ENCODE results near the gene NUDT7. TPM values are rescaled to one million over a fixed set of nuclear protein-coding genes. Genes with fewer than 3 reads are reported as not detected.

The NUDT7 gene
- total RNA-seq, 4 donors from 2014 or later, result 2.4 to 18.2 (median 8.7) TPM

- Histone ChIP-seq H3K27ac (peak overlapping the region; percentile 33 to 62 (median 46)), H3K4me3 (peak overlapping the region in 1 of 4 donors; percentile 60), H3K4me1 (peaks cover 0 to 11% (median 1%) of the 10 kb centered on the region in 4 donors), H3K9me3 (no peaks in the 10 kb centered on the region), H3K36me3 (no peaks in the 10 kb centered on the region), H3K27me3 (no peaks in the 10 kb centered on the region)
- TF ChIP-seq CTCF (IDR thresholded peaks at IDR 0.05), result no peak
- no peak for TF ChIP-seq POLR2A (IDR thresholded peaks at IDR 0.05)
- TF ChIP-seq EP300 (IDR thresholded peaks at IDR 0.05; ENCODE audit: low read depth), result no peak
- TF ChIP-seq POLR2AphosphoS5 (IDR thresholded peaks at IDR 0.05), result no peak
- WGBS, 2 donors (ENCODE audit: low coverage in 1 of 2), result 2 to 50% methylated on average over 6 to 12 of the region's 12 CpGs
- in situ Hi-C loops (cut with MboI; ENCODE audit: low pct_ligation_motif_present in 1 of 4, low pct_unique_long_range_greater_than_20kb in 1 of 4, low sequenced_read_pairs in 3 of 4), result no loop called here
- intact Hi-C loops (cut with DNase I; ENCODE audit: low total_unique reads), result no loop called here
- no peak for DNase-seq
These were observed 484 bp upstream of the NUDT7 start for GRCh38 chr16:77721752-77722308.

DNA sequence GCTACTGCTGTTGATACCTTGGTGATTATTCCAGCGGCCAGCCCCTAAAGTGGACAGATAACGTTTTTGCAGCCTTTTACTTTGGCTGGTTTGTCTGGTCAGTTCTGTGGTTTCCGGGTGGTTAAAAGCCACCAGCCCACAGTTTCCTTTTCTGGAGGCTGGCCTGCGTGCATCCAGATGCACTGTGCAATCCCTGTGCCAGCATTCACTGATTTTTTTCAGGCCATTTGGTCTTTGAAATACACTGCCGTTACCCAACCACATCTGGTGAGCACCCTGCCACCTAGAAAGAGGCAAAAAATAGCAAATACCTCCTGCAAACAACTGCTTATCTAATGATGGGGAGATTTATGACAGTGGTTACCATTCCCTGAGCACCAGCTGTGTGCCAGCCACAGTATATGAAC is 797 bp downstream of the NUDT7 start:
- WGBS, 2 donors (ENCODE audit: low coverage in 1 of 2), result 0 to 3% methylated on average over 3 to 5 of the region's 5 CpGs
- Histone ChIP-seq H3K36me3 (no peaks in the 10 kb centered on the region), H3K9me3 (no peaks in the 10 kb centered on the region), H3K27me3 (no peaks in the 10 kb centered on the region), H3K27ac (peak overlapping the region; percentile 88 to 90 (median 88)), H3K4me1 (peaks cover 0 to 11% (median 1%) of the 10 kb centered on the region in 4 donors), H3K4me3 (peak overlapping the region; percentile 51 to 66 (median 57))
- TF ChIP-seq EP300 (IDR thresholded peaks at IDR 0.05; ENCODE audit: low read depth) (no peak), POLR2A (IDR thresholded peaks at IDR 0.05) (no peak), POLR2AphosphoS5 (IDR thresholded peaks at IDR 0.05) (no peak), CTCF (IDR thresholded peaks at IDR 0.05) (no peak)
- peak; percentile 21 for DNase-seq
- in situ Hi-C loops (cut with MboI; ENCODE audit: low pct_ligation_motif_present in 1 of 4, low pct_unique_long_range_greater_than_20kb in 1 of 4, low sequenced_read_pairs in 3 of 4), result no loop called here
- intact Hi-C loops (cut with DNase I; ENCODE audit: low total_unique reads), result no loop called here

DNA sequence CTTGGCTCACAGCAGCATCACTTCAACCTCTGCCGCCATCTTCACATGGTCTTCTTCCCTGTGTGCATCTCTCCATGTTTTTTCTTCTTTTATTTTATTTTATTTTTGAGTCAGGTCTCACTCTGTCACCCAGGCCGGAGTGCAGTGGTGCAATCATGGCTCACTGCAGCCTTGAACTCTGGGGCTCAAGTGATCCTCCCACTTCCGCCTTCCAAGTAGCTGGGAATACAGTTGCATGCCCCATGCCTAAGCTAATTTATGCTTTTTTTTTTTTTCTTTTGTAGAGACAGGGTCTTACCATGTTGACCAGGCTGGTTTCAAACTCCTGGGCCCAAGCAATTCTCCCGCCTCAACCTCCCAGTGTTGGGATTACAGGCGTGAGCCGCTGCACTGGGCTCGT is 1.9 kb downstream of the NUDT7 start:
- in situ Hi-C loops (cut with MboI; ENCODE audit: low pct_ligation_motif_present in 1 of 4, low pct_unique_long_range_greater_than_20kb in 1 of 4, low sequenced_read_pairs in 3 of 4), result no loop called here
- H3K36me3 ChIP-seq, result no peaks in the 10 kb centered on the region
- H3K9me3 ChIP-seq, result no peaks in the 10 kb centered on the region
- no peak for DNase-seq
- TF ChIP-seq EP300 (IDR thresholded peaks at IDR 0.05; ENCODE audit: low read depth) (no peak), POLR2AphosphoS5 (IDR thresholded peaks at IDR 0.05) (no peak), CTCF (IDR thresholded peaks at IDR 0.05) (no peak), POLR2A (IDR thresholded peaks at IDR 0.05) (no peak)
- no peak overlapping the region for H3K27ac ChIP-seq
- no peak overlapping the region for H3K4me3 ChIP-seq
- intact Hi-C loops (cut with DNase I; ENCODE audit: low total_unique reads), result no loop called here
- H3K27me3 ChIP-seq, result no peaks in the 10 kb centered on the region
- H3K4me1 ChIP-seq, result peaks cover 0 to 11% (median 1%) of the 10 kb centered on the region in 4 donors
- 89 to 90% methylated on average over 2 to 7 of the region's 7 CpGs for WGBS, 2 donors (ENCODE audit: low coverage in 1 of 2)

GRCh38 chr16:77729951-77730350 is 7.6 kb downstream of the NUDT7 start:
- no peak overlapping the region for H3K27ac ChIP-seq
- no peaks in the 10 kb centered on the region for H3K9me3 ChIP-seq
- TF ChIP-seq CTCF (IDR thresholded peaks at IDR 0.05) (no peak), POLR2AphosphoS5 (IDR thresholded peaks at IDR 0.05) (no peak), POLR2A (IDR thresholded peaks at IDR 0.05) (no peak), EP300 (IDR thresholded peaks at IDR 0.05; ENCODE audit: low read depth) (no peak)
- in situ Hi-C loops (cut with MboI; ENCODE audit: low pct_ligation_motif_present in 1 of 4, low pct_unique_long_range_greater_than_20kb in 1 of 4, low sequenced_read_pairs in 3 of 4) (no loop called here), intact Hi-C loops (cut with DNase I; ENCODE audit: low total_unique reads) (no loop called here)
- DNase-seq, result no peak
- no peaks in the 10 kb centered on the region for H3K4me1 ChIP-seq
- no peaks in the 10 kb centered on the region for H3K36me3 ChIP-seq
- WGBS, 2 donors (ENCODE audit: low coverage in 1 of 2), result 0 to 82% methylated on average over 1 of the region's 1 CpG
- no peak overlapping the region for H3K4me3 ChIP-seq
- no peaks in the 10 kb centered on the region for H3K27me3 ChIP-seq

Data from transverse colon (tissue), 4 donors.